ENCODE measurements around the gene EID3. TPM values are rescaled to one million over a fixed set of nuclear protein-coding genes. Genes with fewer than 3 reads are reported as not detected.
"Not testable (repeated sequence)": the region's sequence is repeated elsewhere in the genome, so short reads cannot be mapped to it uniquely, and the experiment has no call there.

Gene EID3
- total RNA-seq, 4 donors from 2014 or later: 17.2 to 52.0 (median 23.4) TPM

DNA sequence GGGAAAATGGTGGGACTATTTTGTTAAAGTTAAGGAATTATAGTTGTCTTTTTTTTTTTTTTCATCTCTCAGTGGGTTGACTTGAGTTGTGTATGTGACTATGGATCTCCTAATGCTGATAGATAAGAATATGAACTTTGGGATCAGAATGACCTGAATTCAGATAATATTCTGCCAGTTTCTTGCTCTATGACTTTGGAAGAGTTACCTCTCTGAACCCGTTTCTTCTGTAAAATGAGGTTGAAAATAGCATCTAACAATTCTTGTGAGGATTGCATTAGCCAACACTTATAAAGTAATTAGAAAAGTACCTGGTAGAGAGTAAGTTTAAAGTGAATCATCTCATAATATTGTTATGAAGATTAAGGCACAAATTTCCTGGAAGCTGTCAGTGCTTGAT lies 18.4 kb downstream of the EID3 start:
- TF ChIP-seq POLR2A (IDR thresholded peaks at IDR 0.05) (no peak), CTCF (IDR thresholded peaks at IDR 0.05) (no peak)
- H3K27ac ChIP-seq: no peak overlapping the region
- peaks cover 0 to 79% (median 0%) of the 10 kb centered on the region in 3 donors for H3K36me3 ChIP-seq
- no peak for DNase-seq
- no peaks in the 10 kb centered on the region for H3K27me3 ChIP-seq
- H3K4me1 ChIP-seq: no peaks in the 10 kb centered on the region
- H3K9me3 ChIP-seq: no peaks in the 10 kb centered on the region
- H3K4me3 ChIP-seq: no peak overlapping the region

GRCh38 chr12:104322533-104322932 lies 19.0 kb downstream of the EID3 start:
- not testable (repeated sequence) for H3K9me3 ChIP-seq, DNase-seq, H3K4me3 ChIP-seq, H3K4me1 ChIP-seq, H3K27me3 ChIP-seq, H3K27ac ChIP-seq
- peaks cover 0 to 79% (median 0%) of the 10 kb centered on the region in 3 donors for H3K36me3 ChIP-seq

DNA sequence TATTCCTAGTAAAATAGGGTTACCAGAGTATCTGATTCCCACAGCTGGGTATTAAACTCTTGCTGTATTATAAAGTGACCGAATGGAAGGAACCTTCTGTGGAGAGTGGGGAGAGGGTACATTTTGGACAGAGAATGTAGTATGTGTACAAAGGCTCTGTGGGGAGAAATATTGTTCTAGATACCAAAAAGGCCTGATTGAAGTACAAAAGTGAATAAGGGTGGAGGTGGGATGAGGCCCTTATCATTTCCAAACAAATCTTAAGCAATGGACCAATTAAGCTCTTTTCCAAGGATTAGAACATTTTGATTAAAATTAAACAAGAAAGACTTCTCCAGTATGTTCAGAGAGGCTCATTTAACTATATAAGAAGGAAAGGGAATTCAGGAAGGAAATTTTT lies 20.4 kb downstream of the EID3 start:
- H3K36me3 ChIP-seq: peaks cover 0 to 77% (median 0%) of the 10 kb centered on the region in 3 donors
- no peak overlapping the region for H3K4me3 ChIP-seq
- DNase-seq: no peak
- H3K9me3 ChIP-seq: no peaks in the 10 kb centered on the region
- no peaks in the 10 kb centered on the region for H3K27me3 ChIP-seq
- H3K4me1 ChIP-seq: no peaks in the 10 kb centered on the region
- no peak for TF ChIP-seq CTCF (IDR thresholded peaks at IDR 0.05)
- no peak for TF ChIP-seq POLR2A (IDR thresholded peaks at IDR 0.05)
- H3K27ac ChIP-seq: no peak overlapping the region

DNA sequence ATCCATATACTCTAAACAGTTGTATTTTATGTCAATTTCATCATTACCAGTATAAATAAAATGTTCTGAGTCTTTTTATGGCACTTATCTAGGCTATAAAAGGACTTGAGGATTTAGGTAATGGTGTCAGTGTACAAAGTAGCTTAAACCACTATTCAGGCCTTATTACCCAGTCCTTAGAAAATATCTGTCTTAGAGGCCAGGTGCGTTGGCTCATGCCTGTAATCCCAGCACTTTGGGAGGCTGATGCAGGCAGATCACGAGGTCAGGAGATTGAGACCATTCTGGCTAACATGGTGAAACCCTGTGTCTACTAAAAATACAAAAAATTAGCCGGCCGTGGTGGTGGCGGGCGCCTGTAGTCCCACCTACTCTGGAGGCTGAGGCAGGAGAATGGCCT lies 24.7 kb downstream of the EID3 start:
- H3K4me3 ChIP-seq, DNase-seq, H3K27ac ChIP-seq, H3K27me3 ChIP-seq, H3K4me1 ChIP-seq, H3K9me3 ChIP-seq: not testable (repeated sequence)
- peaks cover 0 to 73% (median 0%) of the 10 kb centered on the region in 3 donors for H3K36me3 ChIP-seq

GRCh38 chr12:104328790-104329189 lies 25.3 kb downstream of the EID3 start:
- peaks cover 0 to 78% (median 0%) of the 10 kb centered on the region in 3 donors for H3K36me3 ChIP-seq
- no peaks in the 10 kb centered on the region for H3K9me3 ChIP-seq
- no peak overlapping the region for H3K27ac ChIP-seq
- H3K4me3 ChIP-seq: no peak overlapping the region
- no peak for TF ChIP-seq POLR2A (IDR thresholded peaks at IDR 0.05)
- TF ChIP-seq CTCF (IDR thresholded peaks at IDR 0.05): no peak
- H3K4me1 ChIP-seq: no peaks in the 10 kb centered on the region
- no peak for DNase-seq
- H3K27me3 ChIP-seq: no peaks in the 10 kb centered on the region

DNA sequence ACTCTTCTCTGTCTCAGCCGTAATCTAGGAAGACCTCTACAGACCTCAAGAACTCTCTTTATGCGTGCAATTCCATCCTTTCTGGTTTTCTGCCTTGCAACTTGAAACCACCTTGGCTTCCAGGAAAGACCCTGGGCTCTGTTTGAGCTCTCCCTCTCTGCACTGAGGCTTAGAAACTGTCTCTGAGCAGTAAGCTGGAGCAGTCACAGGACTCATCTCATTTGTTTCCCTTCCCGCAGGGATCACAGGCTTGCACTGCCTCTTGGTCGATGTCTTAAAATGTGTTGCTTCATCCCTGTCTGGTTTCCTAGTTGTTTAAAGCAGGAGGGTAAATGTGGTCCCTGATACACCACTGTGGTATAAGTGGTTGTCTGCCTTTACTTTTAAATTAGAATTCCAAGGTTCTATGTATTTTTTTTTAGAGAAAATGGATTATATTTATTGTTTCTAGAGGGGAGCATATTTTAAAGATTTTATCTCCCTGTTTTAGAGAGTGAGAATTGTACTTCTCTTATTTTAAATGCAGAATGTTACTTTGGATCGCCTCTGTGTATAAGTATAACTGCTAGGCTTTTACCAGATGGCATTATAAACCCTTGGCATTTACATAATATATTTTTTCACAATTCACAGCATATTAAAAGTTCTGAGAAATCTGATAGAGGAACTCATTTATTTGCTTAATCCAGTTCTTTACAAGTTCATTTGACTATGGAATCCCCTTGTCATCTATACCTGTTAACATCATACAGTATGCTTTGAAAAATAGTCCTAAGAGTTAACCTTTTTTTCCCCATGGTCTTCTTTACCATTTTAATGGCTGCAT lies 26.4 kb downstream of the EID3 start:
- H3K36me3 ChIP-seq: peaks cover 0 to 85% (median 0%) of the 10 kb centered on the region in 3 donors
- no peak overlapping the region for H3K27ac ChIP-seq
- no peaks in the 10 kb centered on the region for H3K27me3 ChIP-seq
- no peaks in the 10 kb centered on the region for H3K4me1 ChIP-seq
- H3K4me3 ChIP-seq: no peak overlapping the region
- TF ChIP-seq CTCF (IDR thresholded peaks at IDR 0.05): no peak
- no peak for TF ChIP-seq POLR2A (IDR thresholded peaks at IDR 0.05)
- DNase-seq: no peak
- H3K9me3 ChIP-seq: no peaks in the 10 kb centered on the region

All from Peyer's patch (tissue), 4 donors.